Measurements from ENCODE around the gene TET3. TPM values are rescaled to one million over a fixed set of nuclear protein-coding genes. Genes with fewer than 3 reads are reported as not detected.
A peak's percentile ranks its signal among the peaks of the same experiment; 100 is the strongest.
"Not testable (repeated sequence)": the region's sequence is repeated elsewhere in the genome, so short reads cannot be mapped to it uniquely, and the experiment has no call there.

TET3 gene
- total RNA-seq: 10 to 100 TPM in 3 of 4 donors, 1 to 10 TPM in 1; 8.6 to 17.8 (median 11.4) TPM

GRCh38 chr2:73984203-73984921, at the start of gene TET3:
TSS of gene TET3 (plus strand) at chr2:73984910. CDS start at chr2:73986404, 1,494 bp downstream.
- ATAC-seq (ENCODE audit: low FRiP score): peak; percentile 10
- DNase-seq (ENCODE audit: low spot score): no peak
- no peak for TF ChIP-seq CTCF (IDR thresholded peaks at IDR 0.05)

GRCh38 chr2:73935641-73936040, 49.1 kb upstream of the TET3 start:
- DNase-seq (ENCODE audit: low spot score) (no peak), ATAC-seq (ENCODE audit: low FRiP score) (peak; percentile 30)
- TF ChIP-seq CTCF (IDR thresholded peaks at IDR 0.05): no peak

GRCh38 chr2:73937103-73937885, 47.4 kb upstream of the TET3 start:
- DNase-seq (ENCODE audit: low spot score) (no peak), ATAC-seq (ENCODE audit: low FRiP score) (no peak)
- no peak for TF ChIP-seq CTCF (IDR thresholded peaks at IDR 0.05)

- ATAC-seq (ENCODE audit: low FRiP score): no peak
- DNase-seq (ENCODE audit: low spot score): no peak
- TF ChIP-seq CTCF (IDR thresholded peaks at IDR 0.05): no peak
Measured at GRCh38 chr2:73937899-73938298, 46.8 kb upstream of the TET3 start.

GRCh38 chr2:73938718-73939352, 45.9 kb upstream of the TET3 start:
- no peak for TF ChIP-seq CTCF (IDR thresholded peaks at IDR 0.05)
- ATAC-seq (ENCODE audit: low FRiP score) (no peak), DNase-seq (ENCODE audit: low spot score) (no peak)

- no peak for TF ChIP-seq CTCF (IDR thresholded peaks at IDR 0.05)
- DNase-seq (ENCODE audit: low spot score): no peak
- peak; percentile 39 for ATAC-seq (ENCODE audit: low FRiP score)
Measured at GRCh38 chr2:73939419-73939818, 45.3 kb upstream of the TET3 start.

- not testable (repeated sequence) for DNase-seq (ENCODE audit: low spot score)
Measured at GRCh38 chr2:73940066-73940465, 44.6 kb upstream of the TET3 start.

More at GRCh38 chr2:73940066-73940465, 44.6 kb upstream of the TET3 start:
- not testable (repeated sequence) for ATAC-seq (ENCODE audit: low FRiP score)
